Kidney glomerular epithelial cell (primary cell): ENCODE measurements around the gene MACROD1.

Source experiments
- DNase-seq: peaks from one replicate; lab custom pipeline; 2025; lab: John Stamatoyannopoulos, UW

Gene MACROD1

GRCh38 chr11:64013141-64013896 is 152.6 kb downstream of the MACROD1 start:
- DNase-seq, result no peak

- no peak for DNase-seq
These were observed 154.5 kb downstream of the MACROD1 start for GRCh38 chr11:64011371-64011770.

GRCh38 chr11:64010783-64011182 is 155.1 kb downstream of the MACROD1 start:
- no peak for DNase-seq

- no peak for DNase-seq
These were observed 156.2 kb downstream of the MACROD1 start for GRCh38 chr11:64009710-64010109.

- no peak for DNase-seq
These were observed 156.8 kb downstream of the MACROD1 start for GRCh38 chr11:64008914-64009633.

- no peak for DNase-seq
These were observed 157.5 kb downstream of the MACROD1 start for GRCh38 chr11:64008283-64008913.

GRCh38 chr11:64007629-64008282 is 158.2 kb downstream of the MACROD1 start:
- DNase-seq, result no peak

- no peak for DNase-seq
These were observed 158.7 kb downstream of the MACROD1 start for GRCh38 chr11:64007160-64007628.

- DNase-seq, result no peak
These were observed 159.5 kb downstream of the MACROD1 start for GRCh38 chr11:64006398-64006797.

- DNase-seq, result no peak
These were observed 160.2 kb downstream of the MACROD1 start for GRCh38 chr11:64005691-64006090.

GRCh38 chr11:64004590-64004984 is 161.3 kb downstream of the MACROD1 start:
- DNase-seq, result no peak

- DNase-seq, result peak; percentile 3
These were observed 161.9 kb downstream of the MACROD1 start for GRCh38 chr11:64003807-64004589.

- DNase-seq, result no peak
These were observed 164.2 kb downstream of the MACROD1 start for GRCh38 chr11:64001484-64002420.

- no peak for DNase-seq
These were observed 165.0 kb downstream of the MACROD1 start for GRCh38 chr11:64000740-64001483.

GRCh38 chr11:64000026-64000739 is 165.7 kb downstream of the MACROD1 start:
- peak; percentile 24 for DNase-seq

GRCh38 chr11:63999349-64000025 is 166.4 kb downstream of the MACROD1 start:
- DNase-seq, result peak; percentile 4

- no peak for DNase-seq
These were observed 167.2 kb downstream of the MACROD1 start for GRCh38 chr11:63998558-63999348.
